ENCODE data around the gene KCNK17.
A peak's percentile ranks its signal among the peaks of the same experiment; 100 is the strongest.

The KCNK17 gene

GRCh38 chr6:39335780-39336545, 21.7 kb upstream of the KCNK17 start:
- no peak for DNase-seq

DNA sequence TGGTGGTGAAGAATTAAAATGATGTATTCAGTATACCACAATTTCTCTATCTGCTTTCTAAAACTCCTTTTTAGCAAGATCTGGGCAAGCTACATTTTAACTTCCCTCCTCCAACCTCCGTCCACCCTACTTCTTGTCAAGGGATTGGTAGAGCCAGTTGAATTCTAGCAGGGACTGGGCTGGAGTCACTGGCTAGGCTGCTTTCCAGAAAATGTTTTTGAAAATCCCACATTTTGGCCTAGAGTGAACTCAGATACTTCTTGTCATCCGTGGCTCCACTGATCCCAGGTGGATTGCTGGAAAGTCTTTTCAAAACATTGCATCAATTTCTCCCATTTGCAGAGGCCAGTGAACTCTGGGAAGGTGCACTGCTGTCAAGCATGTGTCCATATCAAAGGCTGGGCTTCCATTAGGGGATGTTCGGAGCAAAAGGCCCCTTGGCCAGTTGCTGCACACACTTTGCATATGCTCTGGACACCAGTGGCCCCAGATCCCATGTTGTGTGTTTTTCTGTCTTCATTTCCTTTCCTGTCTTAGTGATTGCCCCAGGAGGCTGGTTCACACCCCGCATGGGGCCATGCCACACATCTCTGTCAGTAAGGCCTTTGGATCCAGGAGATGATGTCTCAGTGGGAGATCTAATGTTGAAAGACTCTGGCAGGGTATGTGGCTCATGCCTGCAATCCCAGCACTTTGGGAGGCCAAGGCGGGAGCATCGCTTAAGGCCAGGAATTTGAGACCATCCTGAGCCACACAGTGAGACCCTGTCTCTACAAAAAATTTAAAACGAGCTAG, 19.6 kb upstream of the KCNK17 start:
- DNase-seq, result no peak

GRCh38 chr6:39330476-39330875, 16.3 kb upstream of the KCNK17 start:
- DNase-seq, result no peak

- DNase-seq, result no peak
These were observed 15.8 kb upstream of the KCNK17 start for GRCh38 chr6:39330057-39330456.

GRCh38 chr6:39328066-39328465, 13.8 kb upstream of the KCNK17 start:
- no peak for DNase-seq

DNA sequence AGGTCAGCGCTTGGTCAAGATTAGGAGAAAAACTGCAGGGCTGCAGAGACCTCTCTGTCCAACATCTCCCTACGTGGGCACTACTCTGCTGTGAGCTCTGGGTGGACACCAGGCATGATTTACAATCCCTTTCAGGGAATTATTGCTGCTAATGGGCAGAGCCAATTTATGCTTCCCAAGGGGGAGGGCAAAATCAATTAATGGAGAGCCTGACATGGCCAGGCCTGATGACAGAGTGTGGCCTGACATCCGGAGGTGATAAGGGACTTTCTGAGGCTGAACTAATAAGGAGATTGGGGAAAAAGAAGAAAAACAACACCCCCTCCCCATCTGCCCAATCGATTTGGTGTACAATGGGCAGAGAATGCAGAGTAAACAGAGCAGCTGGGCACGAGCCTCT, 13.3 kb upstream of the KCNK17 start:
- DNase-seq, result no peak

GRCh38 chr6:39322306-39322850, 8.2 kb upstream of the KCNK17 start, which contains the start of gene KCNK16:
Gene KCNK16 (minus strand): TSS chr6:39322702. CDS start chr6:39322540, 162 bp downstream.
- DNase-seq, result no peak

DNA sequence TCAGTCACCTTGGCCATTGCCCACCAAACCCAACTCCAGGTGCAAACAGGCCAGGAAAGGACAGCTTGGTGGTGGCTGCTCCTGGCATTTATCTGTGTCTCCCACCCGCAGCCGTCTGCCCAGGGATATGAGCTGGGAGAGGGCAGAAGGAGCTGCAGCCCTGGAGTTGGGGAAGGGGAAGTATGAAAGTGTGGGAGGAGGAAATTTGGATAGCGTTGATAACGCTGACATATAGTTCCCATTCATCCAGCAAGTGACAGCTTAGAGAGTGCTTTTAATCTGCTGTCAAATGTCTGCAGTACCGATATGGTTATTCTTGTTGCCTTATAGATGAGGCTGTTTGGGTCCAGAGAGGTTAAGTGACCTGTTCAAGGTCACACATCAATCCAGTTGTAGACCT, 7.5 kb upstream of the KCNK17 start:
- no peak for DNase-seq

DNA sequence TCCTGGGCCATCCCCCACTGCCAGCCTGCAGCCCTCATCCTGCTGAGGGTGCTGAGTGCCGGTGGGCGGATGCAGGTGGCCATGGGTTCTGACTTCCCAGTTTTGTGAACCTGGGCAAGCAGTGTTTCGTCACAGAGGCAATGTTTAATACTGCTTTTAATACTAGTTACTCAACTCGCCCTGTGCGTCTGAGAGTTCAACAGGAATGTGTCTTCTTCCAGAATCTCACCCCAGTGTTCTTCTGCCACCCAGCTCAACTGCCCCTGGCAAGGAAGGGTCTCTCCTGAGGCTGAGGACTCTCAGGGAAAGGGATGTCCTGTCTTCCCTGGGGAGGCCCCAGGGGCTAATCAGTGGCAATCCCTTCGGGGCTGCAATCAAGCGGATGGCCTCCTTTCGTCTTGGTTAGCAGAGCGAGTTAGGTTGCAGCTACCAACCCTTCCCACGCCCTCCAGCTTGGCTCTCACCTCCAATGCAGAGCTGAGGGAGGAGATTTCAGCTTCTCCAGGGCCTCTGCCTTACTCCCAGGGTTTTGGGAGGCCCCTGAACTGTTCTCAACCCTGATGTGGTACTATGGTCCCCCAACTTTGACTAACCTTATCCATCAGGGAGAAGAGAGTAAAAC, 6.3 kb upstream of the KCNK17 start:
- no peak for DNase-seq

DNA sequence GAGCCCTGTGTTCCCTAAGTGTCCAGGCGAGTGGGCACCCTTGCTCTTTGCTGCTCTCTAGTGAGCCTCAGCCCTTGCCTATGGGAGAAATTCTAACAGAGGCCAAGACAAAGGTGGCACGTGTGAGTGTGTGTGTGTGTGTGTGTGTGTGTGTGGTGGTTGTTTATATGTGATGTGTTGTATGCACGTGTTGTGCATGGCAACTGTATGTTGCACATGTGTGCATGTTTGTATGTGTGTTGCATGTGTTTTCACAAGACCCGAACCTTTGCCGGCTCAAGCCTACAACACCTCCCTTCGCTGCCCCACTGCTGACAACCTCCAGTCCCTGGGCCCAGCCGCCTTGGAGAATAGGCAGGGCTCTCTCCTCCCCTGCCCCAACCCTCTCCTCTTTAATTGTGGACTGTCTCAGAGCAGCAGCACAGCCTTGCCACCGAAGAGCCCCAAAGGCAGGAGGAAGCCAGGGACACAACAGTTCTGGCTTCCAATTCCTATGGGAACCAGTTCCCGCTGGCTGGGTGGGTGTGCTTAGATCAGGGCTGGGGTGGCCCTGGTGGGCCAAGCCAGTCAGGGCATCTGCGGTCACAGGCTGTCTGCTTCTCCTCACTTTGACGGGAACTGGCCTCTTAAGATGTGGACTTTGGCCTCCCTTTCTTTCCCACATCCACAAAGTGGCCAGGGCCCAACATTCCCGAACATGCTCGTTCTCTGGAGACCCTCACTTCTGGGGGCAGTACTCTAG, 5.6 kb upstream of the KCNK17 start:
- no peak for DNase-seq

GRCh38 chr6:39317256-39317655, 3.0 kb upstream of the KCNK17 start:
- no peak for DNase-seq

DNA sequence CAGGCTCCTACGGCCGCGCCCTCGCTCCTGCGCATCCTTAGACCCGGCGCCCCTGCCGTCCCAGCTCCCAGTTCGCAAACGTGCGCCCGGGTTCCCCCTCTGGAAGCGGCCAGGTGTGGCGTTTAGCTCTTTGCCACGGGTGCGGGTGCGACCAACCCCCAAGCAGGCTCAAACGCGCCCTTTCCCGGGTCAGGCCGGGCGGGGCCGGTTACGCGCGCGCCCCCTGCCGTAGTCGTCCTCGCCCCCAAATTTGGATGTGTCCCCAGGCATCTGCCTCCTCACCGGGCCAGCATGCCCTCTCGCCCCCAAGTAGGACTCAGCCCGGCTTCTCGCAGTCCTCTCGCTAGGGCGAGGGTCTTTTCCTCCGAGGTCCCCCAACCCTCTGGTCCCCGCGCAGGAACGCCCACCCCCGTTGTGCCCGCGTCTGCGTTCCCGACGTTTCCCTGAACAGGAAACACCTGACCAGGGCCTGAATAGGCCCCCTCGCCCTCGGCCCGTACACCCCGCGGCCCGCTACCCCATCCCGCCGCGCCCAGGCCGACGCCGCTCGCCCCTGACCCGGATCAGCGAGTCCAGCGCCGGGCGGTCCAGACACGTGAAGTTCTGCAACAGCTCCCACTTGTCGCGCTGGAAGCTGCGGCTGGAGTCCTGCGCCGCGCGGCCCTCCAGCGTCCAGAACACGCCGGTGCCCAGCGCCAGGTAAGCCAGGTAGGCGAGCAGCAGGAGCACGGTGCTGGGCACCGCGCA, 520 bp downstream of the KCNK17 start:
- no peak for DNase-seq

DNA sequence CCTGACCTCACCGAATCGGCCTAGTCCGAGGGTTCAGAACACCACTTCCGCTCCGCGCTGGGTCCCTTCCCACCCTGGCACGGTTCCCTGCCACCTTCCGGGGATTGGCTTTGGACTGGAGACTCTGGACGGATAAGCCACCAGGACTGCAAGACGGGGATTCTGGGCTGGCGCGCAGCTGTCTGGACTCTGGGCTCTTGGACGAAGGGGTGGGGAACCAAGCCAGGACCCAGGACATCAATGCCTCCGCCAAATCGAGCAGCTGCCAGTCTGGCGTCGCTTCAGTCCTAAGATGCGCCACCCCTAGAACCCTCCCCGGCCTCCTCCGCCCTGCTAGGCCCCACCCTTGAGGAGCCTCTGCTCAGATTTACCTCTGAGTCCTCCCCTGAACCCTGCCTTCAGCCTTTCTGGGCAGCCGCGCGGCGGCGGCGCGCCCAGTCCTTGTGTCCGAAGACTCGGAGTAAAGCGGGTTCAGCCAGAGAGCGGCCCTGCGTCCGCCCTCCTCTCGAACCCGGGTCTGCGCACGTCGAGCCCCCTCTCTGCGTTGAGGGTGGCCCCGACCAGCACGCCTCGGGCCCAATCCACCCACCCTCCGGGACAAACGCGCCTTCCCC, 1.2 kb downstream of the KCNK17 start:
- DNase-seq, result no peak

- DNase-seq, result no peak
These were observed 3.7 kb downstream of the KCNK17 start for GRCh38 chr6:39310542-39310941.

DNA sequence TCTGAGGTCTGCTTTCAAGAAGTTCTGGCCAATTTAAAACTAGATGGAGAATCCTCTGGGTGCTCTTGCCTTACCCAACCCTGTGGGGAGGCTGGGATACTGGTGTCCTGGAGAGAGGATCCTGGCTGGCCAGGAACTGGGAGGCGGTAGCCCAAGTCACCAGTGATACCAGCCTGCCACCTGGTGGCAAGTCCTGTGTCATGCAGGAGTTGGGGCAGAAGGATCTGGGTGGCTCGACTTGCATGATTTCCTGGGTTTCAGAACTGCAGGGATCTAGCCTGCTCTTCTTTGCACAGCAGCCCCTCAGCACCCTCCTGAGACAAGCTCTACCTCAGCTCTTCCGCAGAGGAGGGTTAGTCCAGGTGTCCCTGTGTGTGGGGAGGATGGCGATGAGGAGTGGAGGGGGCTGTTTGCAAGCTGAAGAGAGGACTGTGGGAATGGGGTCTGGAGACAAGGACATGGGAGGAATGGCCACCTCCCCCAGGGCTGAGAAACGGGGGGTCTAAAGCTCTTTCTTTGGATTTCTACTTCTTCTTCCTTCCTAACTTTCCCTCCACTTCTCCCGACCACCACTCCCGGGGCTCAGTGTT, 4.2 kb downstream of the KCNK17 start:
- DNase-seq, result peak; percentile 60

- DNase-seq, result no peak
These were observed 6.8 kb downstream of the KCNK17 start for GRCh38 chr6:39307462-39307861.

DNA sequence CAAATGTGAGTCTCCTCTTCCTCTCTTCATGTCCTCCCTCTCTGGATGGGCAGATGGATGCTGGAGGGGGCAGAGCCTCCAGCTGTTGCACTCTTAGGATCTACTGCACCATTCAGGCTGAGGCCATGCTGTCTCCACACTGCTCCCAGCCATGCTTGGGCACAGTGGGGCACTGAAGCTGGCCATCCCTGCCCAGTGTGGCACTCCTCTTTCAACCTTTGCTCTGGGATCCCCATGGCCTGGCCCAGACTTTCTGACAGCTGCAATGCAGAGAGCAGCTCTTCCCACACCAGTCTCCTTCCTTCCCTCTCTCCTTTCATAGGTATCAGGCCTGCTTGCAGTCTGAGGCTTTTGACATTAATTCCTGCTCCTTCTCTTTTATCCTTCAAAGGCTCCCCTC, 9.3 kb downstream of the KCNK17 start:
- no peak for DNase-seq

GRCh38 chr6:39303425-39304153, 10.6 kb downstream of the KCNK17 start:
- no peak for DNase-seq

DNA sequence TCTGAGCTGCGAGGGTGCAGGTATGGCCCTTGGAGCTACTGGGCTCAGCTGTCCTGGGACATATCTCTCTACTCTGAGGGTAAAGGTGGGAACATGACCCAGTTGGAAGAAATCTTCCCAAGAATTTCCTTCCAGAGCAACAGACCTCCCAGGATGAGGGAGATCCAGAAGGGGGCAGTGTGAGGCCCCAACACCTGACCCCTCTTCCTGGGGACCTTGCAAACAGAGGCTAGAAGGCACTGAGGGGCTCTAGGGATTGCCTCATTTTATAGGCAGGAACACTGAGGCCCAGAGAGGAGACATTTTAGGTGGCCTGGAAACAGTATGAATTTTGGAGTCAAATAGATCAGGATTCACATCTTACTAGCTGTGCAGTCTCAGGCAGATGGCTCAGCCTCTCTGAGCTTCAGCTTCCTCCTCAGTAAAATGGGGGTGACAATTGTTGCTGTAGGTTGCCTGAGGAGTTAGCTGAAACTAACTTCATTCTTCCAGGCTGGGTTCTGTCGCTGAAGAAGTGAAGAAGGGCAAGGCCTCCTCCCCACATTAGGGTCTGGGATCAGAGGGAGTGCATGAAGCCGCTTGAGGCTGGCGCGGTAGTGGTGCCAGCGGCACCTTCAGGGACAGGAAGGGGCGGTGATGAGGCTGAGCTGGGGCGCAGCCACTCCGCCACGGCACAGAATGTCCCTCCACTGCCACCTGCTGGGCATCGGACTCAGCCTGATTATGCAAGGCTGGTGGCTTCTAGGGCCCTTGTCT, 11.4 kb downstream of the KCNK17 start:
- DNase-seq, result peak; percentile 92

DNA sequence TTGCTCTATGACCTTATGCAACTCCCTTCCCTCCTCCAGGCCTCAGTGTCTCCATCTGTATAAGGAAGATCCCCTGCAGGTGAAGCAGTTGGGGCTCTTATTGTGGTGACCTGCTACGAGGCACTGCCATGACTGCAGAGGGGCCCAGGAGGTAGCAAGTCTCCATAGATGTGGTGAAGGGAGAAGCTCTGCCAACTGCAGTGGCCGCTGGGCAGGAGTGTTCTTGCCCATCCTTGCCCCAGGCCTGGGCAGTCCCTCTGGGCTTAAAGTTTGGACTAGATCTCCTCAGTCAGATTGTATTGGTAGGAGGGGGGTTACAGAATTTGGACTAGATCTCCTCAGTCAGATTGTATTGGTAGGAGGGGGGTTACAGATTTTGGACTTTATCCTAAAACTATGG, 12.2 kb downstream of the KCNK17 start:
- no peak for DNase-seq
